AG20443 (cell line): ENCODE data around the gene FA2H.
A peak's percentile ranks its signal among the peaks of the same experiment; 100 is the strongest.
"Not testable (repeated sequence)": the region's sequence is repeated elsewhere in the genome, so short reads cannot be mapped to it uniquely, and the experiment has no call there.

Source experiments
- DNase-seq: peaks from one replicate; pipeline ENCODE4 v3.0.0; 2012; ENCODE audit warnings: low spot score, mixed read lengths

Gene FA2H

DNA sequence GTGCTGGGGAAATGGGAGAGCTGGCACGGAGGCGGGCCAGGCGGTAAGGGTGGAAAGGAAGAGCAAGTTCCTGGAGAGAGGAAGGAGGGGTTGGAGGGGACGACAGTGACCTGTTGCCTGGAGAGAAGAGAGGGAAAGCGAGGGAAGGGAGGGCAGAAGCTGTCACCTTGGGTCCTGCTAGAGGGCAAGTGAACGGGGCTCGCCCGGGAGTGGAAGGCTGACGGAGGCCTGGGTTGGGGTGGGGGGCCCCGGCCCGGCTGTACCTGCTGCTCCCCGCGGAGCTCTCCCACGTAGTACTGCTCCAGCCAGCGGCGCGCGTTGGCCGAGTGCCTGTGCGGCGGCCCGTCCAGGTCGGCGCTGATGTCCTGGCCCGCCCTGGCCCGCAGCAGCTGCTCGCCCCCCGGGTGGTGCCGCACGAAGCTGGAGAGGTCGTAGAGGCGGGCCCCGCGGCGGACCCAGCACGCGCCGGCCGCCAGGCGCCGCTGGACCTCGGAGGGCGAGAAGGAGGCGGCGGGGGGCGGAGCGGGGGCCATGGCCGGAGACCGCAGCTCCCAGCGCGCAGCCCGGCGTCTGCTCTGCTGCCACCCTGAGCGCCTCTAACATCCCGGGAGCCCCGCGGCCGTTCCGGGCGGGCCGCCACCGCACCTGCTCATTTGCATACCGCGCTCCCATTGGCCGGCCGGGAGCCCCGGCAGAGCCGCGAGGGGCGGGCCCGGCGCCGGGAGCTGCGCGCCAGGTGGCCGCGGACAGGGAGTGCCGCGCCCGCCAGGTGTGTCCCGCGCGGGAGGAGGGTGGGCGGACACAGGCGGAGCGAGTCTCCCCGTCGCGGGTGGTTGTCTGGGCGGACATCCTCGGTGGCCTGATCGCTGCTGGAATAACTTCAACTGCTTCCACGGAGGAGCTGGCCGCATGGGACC lies at the start of gene FA2H:
FA2H (minus strand) TSS at position 598 of the 917 bp plus-strand sequence; CDS start at position 533, 65 bp downstream.
- peak; percentile 58 for DNase-seq

GRCh38 chr16:74817851-74818250 lies 43.2 kb upstream of the FA2H start:
- no peak for DNase-seq

DNA sequence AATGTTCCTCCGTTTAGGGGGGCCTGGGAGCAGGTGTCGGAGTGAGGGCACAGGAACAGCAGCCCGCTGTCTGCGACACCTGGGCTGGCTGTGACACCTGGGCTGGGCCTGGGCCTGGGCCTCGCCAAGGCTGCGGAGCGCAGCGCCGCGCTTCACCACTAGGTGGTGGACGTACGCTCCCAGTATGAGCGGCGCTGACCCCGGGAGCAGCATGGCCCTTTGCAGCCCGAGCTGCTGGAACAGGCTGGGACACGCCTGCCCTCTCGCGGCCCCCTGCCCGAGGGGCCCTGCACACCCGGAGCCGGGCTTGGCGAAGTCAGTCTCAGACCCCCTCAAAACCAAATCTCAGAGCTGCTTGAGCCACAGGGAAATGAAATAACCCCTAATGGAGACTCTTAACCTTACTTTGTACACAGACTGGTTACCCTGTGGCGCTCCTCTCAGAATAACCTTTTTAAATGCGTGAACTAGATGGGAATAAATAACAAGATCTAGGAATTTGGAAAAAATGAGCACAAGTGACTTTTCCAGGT lies 38.6 kb upstream of the FA2H start:
- DNase-seq, result peak; percentile 93

DNA sequence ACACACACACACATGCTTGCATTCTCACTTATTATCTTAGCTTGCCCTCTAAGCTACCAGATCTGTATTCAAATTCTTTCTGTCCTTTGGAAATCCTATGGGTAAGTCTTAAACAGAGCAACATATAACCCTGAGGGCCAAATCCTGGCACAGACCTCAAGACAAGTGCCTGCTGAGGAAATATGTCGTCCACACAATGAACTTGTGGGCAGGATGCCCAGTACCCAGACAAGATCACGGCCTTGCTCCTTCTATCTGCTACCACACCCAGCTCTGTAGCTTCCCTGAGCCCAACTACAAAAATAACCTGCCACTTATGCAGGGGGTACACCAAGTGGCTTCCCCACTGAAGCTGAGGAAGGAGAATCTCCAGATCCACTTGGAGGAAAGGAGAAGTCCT lies 37.3 kb upstream of the FA2H start:
- no peak for DNase-seq

GRCh38 chr16:74811216-74811615 lies 36.6 kb upstream of the FA2H start:
- DNase-seq, result not testable (repeated sequence)

GRCh38 chr16:74807052-74807646 lies 32.5 kb upstream of the FA2H start:
- DNase-seq, result no peak

DNA sequence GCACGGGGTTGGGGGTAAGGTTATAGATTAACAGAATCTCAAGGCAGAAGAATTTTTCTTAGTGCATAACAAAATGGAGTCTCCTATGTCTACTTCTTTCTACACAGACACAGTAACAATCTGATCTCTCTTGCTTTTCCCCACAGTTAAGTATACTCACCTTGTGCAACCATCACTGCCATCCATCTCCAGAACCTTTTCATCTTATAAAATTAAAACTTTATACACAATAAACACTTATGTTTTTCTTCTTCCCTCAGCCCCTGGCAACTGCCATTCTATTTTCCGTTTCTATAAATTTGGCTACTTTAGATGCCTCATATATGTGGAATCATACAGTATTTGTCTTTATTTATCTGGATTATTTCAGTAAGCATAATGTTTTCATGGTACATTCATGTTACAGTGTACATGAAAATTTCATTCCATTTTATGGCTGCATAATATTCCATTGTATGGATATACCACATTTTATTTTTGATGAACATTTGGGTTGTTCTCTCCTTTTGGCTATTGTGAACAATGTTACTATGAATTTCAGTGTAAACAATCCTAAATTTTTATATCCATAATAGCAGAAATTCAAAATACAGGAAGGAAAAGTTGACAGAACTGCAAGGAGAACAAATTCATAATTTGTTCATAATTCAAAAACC lies 25.7 kb upstream of the FA2H start:
- DNase-seq, result no peak

GRCh38 chr16:74797414-74797813 lies 22.8 kb upstream of the FA2H start:
- no peak for DNase-seq

- no peak for DNase-seq
These were observed 20.5 kb upstream of the FA2H start for GRCh38 chr16:74795104-74795503.

GRCh38 chr16:74794668-74795067 lies 20.0 kb upstream of the FA2H start:
- no peak for DNase-seq

- no peak for DNase-seq
These were observed 19.0 kb upstream of the FA2H start for GRCh38 chr16:74793571-74793970.

- no peak for DNase-seq
These were observed 17.6 kb upstream of the FA2H start for GRCh38 chr16:74792225-74792624.

GRCh38 chr16:74791749-74792148 lies 17.1 kb upstream of the FA2H start:
- DNase-seq, result not testable (repeated sequence)

GRCh38 chr16:74788108-74788507 lies 13.5 kb upstream of the FA2H start:
- DNase-seq, result no peak

- no peak for DNase-seq
These were observed 10.4 kb upstream of the FA2H start for GRCh38 chr16:74785031-74785430.

DNA sequence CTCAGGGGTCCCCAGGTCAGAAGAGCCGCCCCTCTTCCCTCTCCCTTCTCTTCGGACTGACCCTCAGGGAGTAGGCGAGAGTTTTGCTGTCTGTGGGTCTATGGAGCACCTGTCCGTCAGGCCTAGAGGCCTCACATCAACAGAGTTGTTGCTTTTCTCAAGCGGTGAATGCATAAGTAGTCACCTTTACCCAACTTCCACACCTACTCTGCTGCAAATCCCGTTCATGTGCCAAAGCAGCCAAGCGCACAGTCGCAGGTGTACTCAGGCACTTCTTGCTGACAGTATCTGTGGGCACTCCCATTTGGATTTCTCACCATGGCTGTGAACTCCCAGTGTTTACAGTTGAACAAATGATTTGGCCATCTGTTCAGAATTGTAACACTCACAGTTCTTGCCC lies 4.0 kb upstream of the FA2H start:
- no peak for DNase-seq

- no peak for DNase-seq
These were observed 2.3 kb upstream of the FA2H start for GRCh38 chr16:74776926-74777325.

GRCh38 chr16:74775255-74775654 lies 635 bp upstream of the FA2H start:
- DNase-seq, result no peak

DNA sequence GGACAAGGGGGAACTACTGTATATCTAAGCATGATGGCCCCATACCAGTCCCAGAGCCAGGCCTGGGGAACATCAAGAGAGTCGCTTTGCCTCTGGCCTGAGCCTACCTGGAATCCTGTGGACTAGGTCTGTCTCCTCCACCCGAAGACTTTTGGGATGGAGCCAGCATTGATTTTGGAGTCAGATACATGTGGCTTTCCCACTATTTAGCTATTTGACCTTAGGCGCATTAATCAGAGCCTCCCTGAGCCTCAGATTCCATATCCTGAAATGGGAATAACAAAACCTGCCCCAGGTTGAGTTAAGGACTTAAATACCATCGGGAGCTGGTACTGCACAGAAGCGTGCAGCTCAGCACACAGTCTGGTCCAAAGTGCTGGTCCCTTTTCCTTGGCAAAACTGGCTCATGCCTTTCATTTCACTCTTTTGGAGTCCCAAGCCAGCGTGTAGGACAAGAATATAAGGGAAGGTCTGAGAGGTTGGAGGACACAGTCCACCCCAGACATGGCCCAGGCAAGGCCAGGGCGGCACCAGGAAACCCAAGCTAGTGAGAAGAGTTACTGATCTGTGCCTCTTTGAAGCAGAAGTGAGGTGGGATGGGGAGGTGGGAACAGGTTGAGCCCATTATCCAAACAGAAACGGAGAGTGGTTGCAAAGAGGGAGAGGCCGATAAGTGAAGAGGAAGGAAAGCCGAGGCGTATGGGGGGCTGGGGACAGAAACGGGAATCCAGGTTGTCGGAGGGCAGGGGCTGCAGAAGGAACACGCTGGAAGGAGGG lies 986 bp downstream of the FA2H start:
- no peak for DNase-seq

- DNase-seq, result no peak
These were observed 2.8 kb downstream of the FA2H start for GRCh38 chr16:74771656-74772315.

- no peak for DNase-seq
These were observed 3.6 kb downstream of the FA2H start for GRCh38 chr16:74770831-74771526.
